GM18873 (cell line): ENCODE data around the gene KIFC3.

Experiments
- ATAC-seq: cut with Tn5 transposase; IDR thresholded peaks from one replicate; pipeline ENCODE4 v1.9.1; 2021; ENCODE audit warnings: mild to moderate bottlenecking, moderate library complexity, moderate number of reproducible peaks; ENCODE audit not compliant: unreplicated experiment, low FRiP score

The KIFC3 gene

GRCh38 chr16:57769541-57770145 is 32.6 kb downstream of the KIFC3 start:
- ATAC-seq, result no peak

DNA sequence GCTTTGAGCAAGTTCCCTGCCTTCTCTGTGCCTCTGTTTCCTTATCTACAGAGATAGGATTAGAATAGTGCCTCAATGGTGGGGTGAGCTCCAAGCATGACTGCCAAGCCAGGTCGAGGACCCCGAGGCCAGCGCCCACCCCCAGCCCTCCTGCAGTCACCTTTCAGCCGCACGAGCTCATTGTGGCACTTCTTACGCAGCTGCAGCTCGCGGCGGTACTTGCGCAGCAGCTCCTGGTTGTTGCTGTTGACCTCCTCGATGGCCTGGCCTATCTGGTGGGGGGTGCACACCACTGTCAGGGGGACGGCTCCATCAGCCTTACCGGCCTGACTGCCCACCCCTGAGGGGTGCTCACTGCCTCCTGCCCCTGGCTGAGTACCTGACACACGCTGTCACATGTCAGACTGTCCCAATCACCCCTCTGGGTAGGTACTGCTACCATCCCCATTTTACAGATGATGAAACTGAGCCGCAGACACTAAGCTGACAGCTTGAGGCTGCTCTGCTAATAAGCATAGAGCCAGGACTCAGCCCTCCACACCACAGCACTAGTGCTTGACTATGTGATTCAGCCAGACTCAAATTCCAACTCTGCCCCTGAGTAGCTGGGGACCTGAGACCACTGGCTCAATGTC is 35.5 kb downstream of the KIFC3 start:
- ATAC-seq, result no peak

GRCh38 chr16:57765160-57765728 is 37.0 kb downstream of the KIFC3 start:
- no peak for ATAC-seq

- no peak for ATAC-seq
Measured at GRCh38 chr16:57764341-57765159, 37.7 kb downstream of the KIFC3 start.

- no peak for ATAC-seq
Measured at GRCh38 chr16:57764006-57764340, 38.3 kb downstream of the KIFC3 start.

DNA sequence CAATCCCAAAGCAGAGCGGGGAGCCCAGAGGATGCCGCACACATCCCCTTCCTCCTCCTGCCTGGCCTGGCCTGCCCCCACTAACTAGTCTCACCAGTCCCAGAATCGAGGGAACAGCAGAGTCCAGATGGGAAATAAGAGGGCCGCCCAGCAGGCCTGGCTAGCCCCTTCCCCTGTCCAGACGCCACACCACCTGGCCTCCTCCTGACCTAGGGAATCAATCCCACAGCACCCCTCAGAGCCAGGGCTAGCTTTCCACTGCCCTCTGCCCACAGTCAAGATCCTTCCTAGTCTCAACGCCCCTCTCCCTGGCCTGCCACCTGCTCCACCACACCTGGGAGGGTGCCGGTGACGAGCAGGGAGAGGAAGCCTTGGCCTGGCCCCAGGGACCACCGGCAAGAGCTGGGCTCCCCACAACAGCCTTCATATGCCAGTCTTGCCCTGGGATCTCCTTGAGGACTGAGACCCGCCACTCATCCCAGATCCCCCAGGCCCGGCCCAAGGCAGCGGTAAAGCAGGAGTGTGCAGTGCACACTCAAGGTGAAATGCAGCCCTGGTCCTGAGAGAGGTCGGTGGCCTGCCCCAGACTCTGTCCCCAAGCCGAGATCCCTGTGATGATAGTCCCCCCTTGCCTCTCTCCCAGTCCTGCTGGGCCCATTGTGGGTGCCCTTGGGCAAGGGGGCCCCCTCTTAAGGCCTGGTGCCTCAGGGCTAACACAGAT is 38.8 kb downstream of the KIFC3 start:
- ATAC-seq, result no peak

DNA sequence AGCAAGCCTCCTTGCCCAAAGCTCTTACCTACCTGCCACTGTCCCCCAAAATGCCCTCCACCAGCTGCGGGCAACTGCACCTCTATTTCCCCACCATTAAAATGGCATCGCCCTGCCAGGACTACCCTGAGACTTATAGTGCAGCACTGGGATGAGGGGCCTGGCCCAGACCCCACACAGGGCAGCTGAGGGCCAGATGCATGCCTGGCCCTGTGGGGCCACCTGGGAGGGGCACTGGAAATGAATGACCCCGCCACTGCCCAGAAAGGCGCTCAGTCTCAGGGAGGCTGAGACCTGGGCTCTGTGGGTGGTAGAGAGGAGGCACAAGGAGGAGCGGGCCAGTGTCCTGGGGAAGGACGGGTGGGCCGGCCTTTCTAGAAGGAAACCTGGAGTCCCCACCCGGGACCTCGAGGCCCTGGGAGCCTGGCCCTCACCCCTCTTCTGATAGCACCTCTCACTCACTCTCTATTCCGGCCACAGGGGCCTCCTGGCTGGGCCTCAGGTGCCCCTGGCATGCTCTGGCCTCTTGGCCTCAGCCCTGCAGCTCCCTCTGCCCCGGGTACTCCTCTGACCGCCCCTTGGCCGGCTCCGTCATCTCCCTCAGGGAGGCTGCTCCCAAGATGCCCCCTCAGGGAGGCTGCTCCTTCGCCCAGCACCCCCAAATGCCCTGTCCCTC is 39.8 kb downstream of the KIFC3 start:
- no peak for ATAC-seq

DNA sequence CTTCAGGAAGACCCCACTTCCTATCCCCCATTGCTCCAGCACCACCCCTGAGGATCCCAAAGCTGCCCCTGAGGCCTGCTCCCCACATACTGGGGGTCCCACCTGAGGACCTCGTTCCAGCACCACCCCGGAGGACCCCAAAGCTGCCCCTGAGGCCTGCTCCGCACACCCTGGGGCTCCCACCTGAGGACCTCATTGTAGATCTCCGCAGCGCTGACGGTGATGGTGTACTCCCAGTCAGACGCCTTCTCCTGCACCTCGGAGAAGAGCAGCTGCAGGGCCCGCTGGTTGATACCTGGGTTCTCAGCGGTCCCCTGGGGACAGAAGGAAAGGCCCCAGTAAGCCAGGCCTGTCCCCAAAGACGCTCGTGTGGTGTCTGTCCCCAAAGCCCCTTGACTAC is 40.3 kb downstream of the KIFC3 start:
- ATAC-seq, result no peak

- ATAC-seq, result no peak
Measured at GRCh38 chr16:57761301-57761700, 41.0 kb downstream of the KIFC3 start.

GRCh38 chr16:57760357-57761160 is 41.7 kb downstream of the KIFC3 start:
- no peak for ATAC-seq

DNA sequence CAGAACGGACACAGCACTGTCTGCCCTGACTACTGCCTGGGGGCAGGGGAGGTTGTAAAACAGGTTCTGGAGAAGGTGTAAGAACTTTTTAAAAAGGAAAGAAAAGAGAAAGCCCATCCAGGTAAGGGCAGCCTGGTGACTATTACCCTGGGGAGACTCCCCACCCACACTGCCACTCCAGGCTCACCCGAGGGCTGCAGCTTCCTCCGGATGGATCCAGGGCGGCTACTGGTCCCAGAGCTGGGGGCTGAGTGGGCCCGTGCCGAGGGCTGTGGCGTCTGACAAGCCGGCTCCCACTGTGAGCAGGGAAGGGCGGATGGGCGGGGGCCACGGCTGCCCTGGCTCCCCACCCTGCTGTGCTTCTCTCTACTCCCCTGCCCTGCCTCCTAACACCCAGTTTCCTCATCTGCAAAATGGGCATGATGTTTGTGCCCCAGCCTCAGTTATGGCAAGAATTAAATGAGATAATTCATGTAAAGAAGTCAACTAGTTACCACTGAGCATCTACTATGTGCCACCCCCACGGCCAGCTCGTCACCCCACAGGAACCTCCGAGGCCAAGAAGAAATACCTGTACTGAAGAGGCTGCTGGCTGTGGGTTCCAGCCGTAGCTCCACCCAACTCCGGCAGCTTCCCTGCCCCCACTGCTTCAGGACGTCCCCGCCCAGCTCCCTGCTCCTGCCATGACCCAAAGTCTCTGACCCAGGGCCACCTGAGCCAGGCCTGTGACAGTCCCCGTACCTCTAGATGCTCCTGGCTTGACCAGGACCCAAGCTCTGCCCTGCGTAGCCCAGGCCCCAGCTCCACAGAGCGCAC is 42.5 kb downstream of the KIFC3 start:
- no peak for ATAC-seq

DNA sequence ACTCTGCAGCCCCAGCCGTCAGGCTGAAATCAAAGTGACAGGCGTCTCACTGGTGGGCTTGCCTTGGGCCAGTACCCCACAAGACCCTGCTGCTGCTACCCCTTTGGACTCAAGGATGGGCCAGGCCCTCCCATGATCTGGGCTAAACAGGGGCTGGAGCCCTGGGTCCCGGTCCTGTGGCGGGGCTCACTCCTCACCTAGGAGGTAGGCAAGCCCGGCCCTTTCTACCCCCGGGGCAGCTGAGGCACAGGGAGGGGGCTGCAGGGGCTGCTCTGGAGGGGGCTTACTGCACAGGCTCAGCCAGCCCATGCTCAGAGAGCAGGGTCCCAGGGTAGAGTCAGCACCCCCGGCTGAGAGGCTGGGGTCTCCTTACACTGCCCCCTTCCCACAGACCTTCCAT is 43.2 kb downstream of the KIFC3 start:
- no peak for ATAC-seq

DNA sequence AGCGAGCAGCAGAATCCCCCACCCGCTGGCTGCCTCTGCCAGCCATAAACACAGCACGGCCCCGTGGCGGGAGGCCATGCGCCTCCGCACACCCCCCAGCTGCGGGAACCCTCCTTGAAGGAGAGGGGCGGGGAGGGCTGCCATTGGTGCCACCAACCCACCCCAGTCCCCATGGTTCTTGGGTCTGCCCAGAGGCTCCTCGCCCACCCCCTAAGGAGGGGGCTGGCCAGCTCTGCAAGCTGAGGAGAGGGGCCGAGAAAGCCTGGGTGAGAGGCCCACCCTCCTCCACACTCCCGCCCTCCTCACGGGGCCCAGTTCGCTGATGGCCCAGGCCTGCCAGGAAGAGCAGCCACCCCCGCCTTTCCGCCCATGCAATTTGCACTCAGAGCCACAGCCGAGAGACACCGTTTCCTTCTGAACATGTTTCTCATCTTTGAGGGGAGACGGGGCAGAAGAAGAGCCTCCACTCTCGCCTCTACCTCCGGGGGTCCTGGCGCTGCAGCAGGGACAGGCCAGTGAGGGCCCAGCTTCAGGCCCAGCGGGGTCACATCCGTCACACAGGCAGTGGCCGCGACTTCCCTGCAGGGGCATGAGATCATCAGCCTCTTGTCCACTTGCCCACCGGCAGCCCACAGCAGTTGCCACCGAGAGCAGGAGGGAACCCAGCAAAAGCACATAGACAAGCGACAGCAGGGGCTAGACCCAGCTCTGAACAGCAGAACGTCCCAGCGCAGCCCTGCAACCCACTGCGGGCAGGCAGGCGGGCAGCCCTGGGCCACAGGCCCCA is 43.8 kb downstream of the KIFC3 start:
- ATAC-seq, result no peak

GRCh38 chr16:57757883-57758282 is 44.4 kb downstream of the KIFC3 start:
- no peak for ATAC-seq

- ATAC-seq, result peak; percentile 70
Measured at GRCh38 chr16:57757326-57757786, 44.9 kb downstream of the KIFC3 start.

GRCh38 chr16:57756424-57757325 is 45.6 kb downstream of the KIFC3 start:
- ATAC-seq, result no peak
